Hematopoietic multipotent progenitor cell treated with erythropoietin and hydrocortisone succinate and interleukin-3 and kit ligand, for 4 days (in vitro differentiated cells): Measurements from ENCODE around the gene PLXDC1.
A peak's percentile ranks its signal among the peaks of the same experiment; 100 is the strongest.
"Not testable (repeated sequence)": the region's sequence is repeated elsewhere in the genome, so short reads cannot be mapped to it uniquely, and the experiment has no call there.

ENCODE experiments used
- DNase-seq: peaks from one replicate; pipeline ENCODE4 v3.0.0-alpha.2; 2015

The PLXDC1 gene

GRCh38 chr17:39122991-39123390, 28.4 kb downstream of the PLXDC1 start:
- no peak for DNase-seq

- not testable (repeated sequence) for DNase-seq
Observed at GRCh38 chr17:39121919-39122318, 29.5 kb downstream of the PLXDC1 start.

GRCh38 chr17:39118674-39119419, 32.6 kb downstream of the PLXDC1 start:
- DNase-seq, result no peak

GRCh38 chr17:39116224-39116623, 35.2 kb downstream of the PLXDC1 start:
- DNase-seq, result no peak

- DNase-seq, result no peak
Observed at GRCh38 chr17:39115135-39115534, 36.3 kb downstream of the PLXDC1 start.

- no peak for DNase-seq
Observed at GRCh38 chr17:39114723-39115122, 36.7 kb downstream of the PLXDC1 start.

- no peak for DNase-seq
Observed at GRCh38 chr17:39113871-39114270, 37.6 kb downstream of the PLXDC1 start.

- no peak for DNase-seq
Observed at GRCh38 chr17:39110435-39111136, 40.9 kb downstream of the PLXDC1 start.

- DNase-seq, result no peak
Observed at GRCh38 chr17:39108461-39109375, 42.7 kb downstream of the PLXDC1 start.

GRCh38 chr17:39107973-39108372, 43.5 kb downstream of the PLXDC1 start:
- no peak for DNase-seq

- DNase-seq, result no peak
Observed at GRCh38 chr17:39107155-39107554, 44.3 kb downstream of the PLXDC1 start.

GRCh38 chr17:39105705-39106104, 45.7 kb downstream of the PLXDC1 start:
- no peak for DNase-seq

- DNase-seq, result no peak
Observed at GRCh38 chr17:39104657-39105056, 46.8 kb downstream of the PLXDC1 start.

GRCh38 chr17:39104046-39104445, 47.4 kb downstream of the PLXDC1 start:
- DNase-seq, result no peak

GRCh38 chr17:39101091-39101490, 50.3 kb downstream of the PLXDC1 start:
- DNase-seq, result no peak

- no peak for DNase-seq
Observed at GRCh38 chr17:39100530-39100929, 50.9 kb downstream of the PLXDC1 start.

GRCh38 chr17:39099663-39100286, 51.7 kb downstream of the PLXDC1 start:
- no peak for DNase-seq

GRCh38 chr17:39098588-39098987, 52.8 kb downstream of the PLXDC1 start:
- DNase-seq, result peak; percentile 29

GRCh38 chr17:39097537-39097936, 53.9 kb downstream of the PLXDC1 start:
- no peak for DNase-seq

GRCh38 chr17:39097150-39097519, 54.3 kb downstream of the PLXDC1 start:
- no peak for DNase-seq

GRCh38 chr17:39096508-39097149, 54.8 kb downstream of the PLXDC1 start:
- DNase-seq, result peak; percentile 63

GRCh38 chr17:39095309-39095686, 56.1 kb downstream of the PLXDC1 start:
- DNase-seq, result no peak
